Activated CD8-positive, alpha-beta T cell treated with anti-CD3 and anti-CD28 coated beads, Interleukin-2, amount 10 ng/mL, durations not matched to agents 7 days and 5 days (primary cell): ENCODE results near the gene EXOC3L1. TPM values are rescaled to one million over a fixed set of nuclear protein-coding genes. Genes with fewer than 3 reads are reported as not detected.
A peak's percentile ranks its signal among the peaks of the same experiment; 100 is the strongest.

ENCODE experiments used
- ATAC-seq: fragments of 150-1000 bp; cut with Tn5 transposase; one replicate; pipeline ENCODE4 v1.10.0; 2021; ENCODE audit warnings: moderate library complexity
- CTCF ChIA-PET: fragments of 350-600 bp; sonication (Branson Sonifier 250); formaldehyde crosslinking; loops from one replicate; lab custom pipeline; 2021; ENCODE audit warnings: antibody characterized with exemption; lab: Charles Lee
- POLR2A ChIA-PET: fragments of 350-600 bp; sonication (Branson Sonifier 250); formaldehyde crosslinking; loops from one replicate; lab custom pipeline; 2021; ENCODE audit warnings: antibody characterized with exemption; lab: Charles Lee
- DNase-seq: peaks from one replicate; pipeline ENCODE4 v3.0.0-alpha.2; 2020
- H3K27ac Mint-ChIP-seq: one replicate; pipeline ENCODE4 v1.8.0; 2021; ENCODE audit warnings: mild to moderate bottlenecking, mixed read lengths
- H3K27me3 Mint-ChIP-seq: one replicate; pipeline ENCODE4 v1.8.0; 2021; ENCODE audit warnings: low read depth, mixed read lengths
- H3K36me3 Mint-ChIP-seq: one replicate; pipeline ENCODE4 v1.8.0; 2021; ENCODE audit warnings: low read depth, mixed read lengths
- H3K4me1 Mint-ChIP-seq: one replicate; pipeline ENCODE4 v1.8.0; 2021; ENCODE audit warnings: low read depth, mixed read lengths
- H3K4me3 Mint-ChIP-seq: one replicate; pipeline ENCODE4 v1.8.0; 2021; ENCODE audit warnings: mild to moderate bottlenecking, mixed read lengths
- H3K9me3 Mint-ChIP-seq: one replicate; pipeline ENCODE4 v1.8.0; 2022; ENCODE audit warnings: mixed read lengths; ENCODE audit not compliant: insufficient read depth
- total RNA-seq, 2 experiments: library from RNA; stranded (reverse); gene quantifications; one replicate each; pipeline ENCODE4 v1.2.3, GENCODE V29; 2021

EXOC3L1 gene
- not detected for total RNA-seq

DNA sequence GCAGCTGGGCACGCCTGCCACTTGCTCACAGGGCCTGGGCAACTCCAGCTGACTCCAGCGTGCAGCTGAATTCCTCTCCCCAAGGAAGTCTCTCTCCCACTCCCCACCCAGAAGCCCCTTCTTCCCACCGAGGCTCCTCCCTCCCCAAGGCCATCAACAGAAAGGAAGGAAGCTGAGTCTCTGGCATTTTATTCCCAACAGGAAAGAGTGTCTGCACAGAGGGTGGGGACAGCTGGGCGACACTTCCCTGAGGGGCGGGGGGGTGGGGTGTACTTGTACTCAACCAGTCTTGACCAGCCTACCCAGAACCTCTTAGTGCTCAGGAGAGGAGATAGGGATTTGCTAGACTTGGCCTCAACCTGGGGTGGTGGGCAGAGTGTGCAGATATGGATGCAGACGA is at the start of gene EXOC3L1:
EXOC3L1 (minus strand) TSS at position 96 of the 400 bp plus-strand sequence. CDS start 460 bp downstream, outside the sequence.
- DNase-seq (no peak), ATAC-seq (no peak)
- Mint-ChIP-seq H3K27me3 (peaks cover 12% of the 10 kb centered on the region), H3K9me3 (no peaks in the 10 kb centered on the region), H3K27ac (no peak within 1 kb of the TSS), H3K4me1 (peaks cover 36% of the 10 kb centered on the region), H3K36me3 (peaks cover 26% of the 10 kb centered on the region), H3K4me3 (no peak within 1 kb of the TSS)
- ChIA-PET POLR2A (no interaction called here), CTCF (interaction anchor here (1.1 to 3.7 kb wide), 2 partner anchors 58 to 172 kb away, joined by 3 to 12 read pairs; partner anchors contain the start of gene FHOD1)

DNA sequence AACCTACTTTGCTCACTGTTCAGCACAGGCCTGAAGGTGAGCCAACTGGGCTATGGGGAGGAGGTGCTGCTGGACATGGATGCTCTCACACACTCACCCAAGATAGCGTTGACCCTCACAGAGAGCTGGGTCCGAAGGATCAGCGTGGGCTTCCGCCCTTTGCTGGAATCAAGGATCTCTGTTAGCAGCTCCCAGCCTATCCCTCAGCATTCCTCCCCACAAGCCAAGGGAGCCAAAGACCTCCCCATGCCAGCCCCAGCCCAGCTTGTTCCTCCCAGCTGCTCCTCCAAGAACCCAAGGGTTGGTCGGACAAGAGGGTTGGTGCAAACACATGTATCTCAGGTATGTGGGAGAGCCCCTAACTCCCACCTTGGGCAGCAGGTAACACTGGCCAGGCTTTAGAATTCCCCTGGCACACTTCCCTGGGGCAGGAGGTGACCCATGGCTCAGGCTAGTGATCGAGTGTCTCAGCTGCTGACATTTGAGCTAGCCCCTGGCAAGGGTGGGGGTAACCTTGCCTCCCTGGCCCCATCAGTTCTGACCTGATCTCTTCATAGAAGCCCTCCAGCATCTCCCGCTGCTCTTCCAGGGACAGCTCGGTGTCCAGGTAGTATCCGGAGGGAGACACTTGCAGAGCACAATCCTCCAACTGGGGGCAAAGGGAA is 49.0 kb upstream of the EXOC3L1 start:
- ATAC-seq = no peak

GRCh38 chr16:67238278-67238575 is 48.3 kb upstream of the EXOC3L1 start:
- ATAC-seq (no peak), DNase-seq (no peak)
- Mint-ChIP-seq H3K27ac (peak overlapping the region; percentile 62), H3K9me3 (no peaks in the 10 kb centered on the region), H3K4me1 (peaks cover 29% of the 10 kb centered on the region), H3K27me3 (no peaks in the 10 kb centered on the region), H3K36me3 (peaks cover 48% of the 10 kb centered on the region), H3K4me3 (no peak overlapping the region)
- CTCF ChIA-PET = no interaction called here
- POLR2A ChIA-PET = interaction anchor here (1.2 to 4.1 kb wide), 2 partner anchors 8 to 11 kb away, joined by 3 to 27 read pairs; partner anchors contain the start of gene TMEM208

More for the DNA sequence above, 49.0 kb upstream of the EXOC3L1 start:
- CTCF ChIA-PET = interaction anchor here (0.5 to 1.5 kb wide), 3 partner anchors 9 to 282 kb away, joined by 3 to 4 read pairs (median 4); partner anchors contain the start of gene FHOD1
- no peak for DNase-seq
- Mint-ChIP-seq H3K27ac (peak overlapping the region; percentile 62), H3K4me3 (no peak overlapping the region), H3K4me1 (peaks cover 36% of the 10 kb centered on the region), H3K36me3 (peaks cover 47% of the 10 kb centered on the region), H3K27me3 (no peaks in the 10 kb centered on the region), H3K9me3 (no peaks in the 10 kb centered on the region)
- POLR2A ChIA-PET = interaction anchor here (0.7 to 4.1 kb wide), 3 partner anchors 8 to 29 kb away, joined by 3 to 27 read pairs (median 5); partner anchors contain the start of gene TMEM208

DNA sequence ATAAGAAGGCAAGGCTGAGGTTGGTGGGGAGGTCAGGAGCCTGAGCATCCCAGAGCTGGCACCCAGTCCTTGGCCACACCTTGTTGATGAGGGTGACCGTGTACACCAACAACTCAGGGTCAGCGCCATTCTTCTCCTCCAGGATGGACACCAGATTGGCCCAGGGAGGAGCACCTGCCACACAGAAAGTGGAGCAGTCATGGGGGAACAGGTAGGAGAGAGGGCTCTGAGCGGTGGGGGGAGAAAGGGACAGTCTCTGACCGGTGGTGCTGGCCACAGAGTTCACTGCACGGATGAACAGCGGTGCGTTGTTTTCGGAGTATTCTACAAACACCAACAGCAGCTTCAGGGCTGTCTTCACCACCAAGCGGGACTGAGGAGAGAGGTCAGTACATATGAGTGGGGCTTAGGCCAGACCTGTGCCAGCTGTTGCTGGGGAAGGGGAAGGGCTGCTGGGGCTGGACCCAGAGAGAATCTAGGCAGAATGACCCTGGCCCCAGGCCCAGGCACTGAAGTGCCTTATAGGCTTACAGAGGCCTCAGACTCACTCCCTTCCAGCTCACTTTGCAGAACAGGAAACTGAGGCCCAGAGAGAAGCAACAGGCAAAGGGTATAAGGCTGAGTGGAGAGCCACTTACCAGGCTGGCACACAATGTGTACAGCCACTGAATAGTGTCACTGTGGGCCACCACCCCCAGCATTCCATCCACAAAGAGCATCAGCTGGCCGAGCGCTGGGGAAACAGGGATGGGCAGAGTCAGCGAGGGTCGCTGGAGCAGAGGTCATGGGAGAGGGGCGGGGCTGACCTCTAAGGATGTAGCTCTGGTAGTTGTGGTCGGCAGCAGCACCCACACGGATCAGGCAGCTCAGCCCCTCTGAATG is 47.7 kb upstream of the EXOC3L1 start:
- POLR2A ChIA-PET = interaction anchor here (1.2 to 4.1 kb wide), 2 partner anchors 9 to 10 kb away, joined by 3 to 27 read pairs; partner anchors contain the start of gene TMEM208
- CTCF ChIA-PET = interaction anchor here (2.5 kb wide), 1 partner anchor 11 kb away, joined by 6 read pairs; the partner anchor contains the start of gene TMEM208
- peaks cover 26% of the 10 kb centered on the region for H3K4me1 Mint-ChIP-seq
- no peak overlapping the region for H3K4me3 Mint-ChIP-seq
- DNase-seq = no peak
- no peaks in the 10 kb centered on the region for H3K9me3 Mint-ChIP-seq
- peak overlapping the region; percentile 3 for H3K27ac Mint-ChIP-seq
- ATAC-seq = no peak
- no peaks in the 10 kb centered on the region for H3K27me3 Mint-ChIP-seq
- H3K36me3 Mint-ChIP-seq = peaks cover 51% of the 10 kb centered on the region

DNA sequence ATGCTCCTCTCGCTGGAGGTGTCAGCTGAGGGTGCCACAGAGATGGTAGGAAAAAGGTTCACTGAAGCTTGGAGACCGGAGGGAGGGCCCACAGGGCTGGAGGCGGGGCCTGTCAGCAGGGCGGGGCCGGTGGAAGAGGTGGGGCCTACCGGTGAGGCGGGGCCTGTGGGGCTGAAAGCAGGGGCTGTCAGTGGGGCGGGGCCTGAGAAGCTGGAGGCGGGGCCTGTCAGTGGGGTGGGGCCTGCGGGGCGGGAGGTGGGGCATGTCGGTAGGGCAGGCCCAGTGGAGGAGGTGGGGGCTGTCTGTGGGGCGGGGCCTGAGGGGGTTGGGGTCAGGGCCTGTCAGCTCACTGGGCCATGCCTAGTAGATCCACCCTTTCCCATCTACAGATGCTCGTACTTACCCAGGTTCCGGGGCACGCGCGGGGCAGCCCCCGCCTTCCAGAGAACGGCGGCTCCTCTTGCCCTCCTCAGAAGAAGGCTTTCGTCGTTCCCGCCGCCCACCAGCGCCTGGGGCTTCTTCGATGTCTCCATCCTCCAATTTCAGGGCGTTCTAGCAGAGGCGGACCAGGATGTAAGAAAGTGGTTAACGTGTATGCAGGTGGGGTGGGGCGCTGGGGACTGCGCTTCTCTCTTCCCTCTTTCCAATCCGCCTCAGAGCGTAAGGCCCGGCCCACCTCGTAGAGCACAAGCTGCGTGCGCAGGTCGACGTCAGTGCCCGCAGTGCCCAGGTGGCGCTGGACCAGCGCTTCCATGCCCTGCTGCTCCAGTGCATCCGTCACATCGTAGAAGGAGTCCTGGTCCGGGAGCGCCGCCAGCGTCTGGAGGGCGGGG is 46.8 kb upstream of the EXOC3L1 start:
- H3K4me3 Mint-ChIP-seq = peak overlapping the region; percentile 2
- CTCF ChIA-PET = interaction anchor here (1.6 to 2.5 kb wide), 2 partner anchors 8 to 10 kb away, joined by 5 to 6 read pairs; partner anchors contain the start of gene TMEM208
- peak overlapping the region; percentile 79 for H3K27ac Mint-ChIP-seq
- no peaks in the 10 kb centered on the region for H3K9me3 Mint-ChIP-seq
- DNase-seq (peak; percentile 80), ATAC-seq (peak; percentile 85)
- peaks cover 19% of the 10 kb centered on the region for H3K4me1 Mint-ChIP-seq
- no peaks in the 10 kb centered on the region for H3K27me3 Mint-ChIP-seq
- peaks cover 54% of the 10 kb centered on the region for H3K36me3 Mint-ChIP-seq
- POLR2A ChIA-PET = interaction anchor here (0.7 to 4.1 kb wide), 3 partner anchors 9 to 28 kb away, joined by 3 to 27 read pairs (median 3); partner anchors contain the start of gene TMEM208

DNA sequence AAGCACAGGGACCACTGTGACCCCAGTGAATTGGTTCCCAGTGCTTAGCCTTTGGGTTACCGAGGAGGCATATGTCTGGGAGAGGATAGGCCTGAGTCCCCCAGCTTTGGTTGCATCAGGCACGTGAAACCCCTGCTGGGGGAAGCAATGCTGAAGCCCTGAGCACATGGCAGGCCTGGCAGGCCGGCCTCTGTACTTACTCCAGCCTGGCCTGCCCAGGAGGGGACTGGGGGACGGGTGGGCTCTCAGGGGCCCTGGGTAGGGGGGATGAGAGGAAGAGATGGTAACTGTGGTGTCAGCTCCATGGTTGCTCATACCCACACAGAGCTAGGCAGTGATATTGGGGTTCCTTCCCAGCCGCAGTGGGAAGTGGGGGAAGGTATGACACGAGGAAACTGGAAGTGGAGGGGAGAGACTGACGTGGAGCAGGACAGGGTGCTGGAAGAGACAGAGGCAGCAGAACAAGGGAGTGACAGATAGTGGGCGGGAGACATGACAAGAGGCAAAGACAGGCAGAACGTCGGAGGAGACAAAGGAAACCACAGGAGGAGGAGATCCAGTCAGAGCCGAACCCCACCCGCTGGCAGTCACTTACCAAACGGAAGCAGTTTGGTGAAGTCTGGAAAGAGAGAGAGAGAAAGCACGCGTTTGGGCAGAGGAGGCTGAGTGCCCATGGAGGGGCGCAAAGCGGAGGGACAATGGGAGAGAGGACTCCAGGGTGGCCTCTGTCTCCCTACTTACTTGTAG is 46.1 kb upstream of the EXOC3L1 start:
- DNase-seq = no peak
- H3K9me3 Mint-ChIP-seq = no peaks in the 10 kb centered on the region
- H3K27me3 Mint-ChIP-seq = no peaks in the 10 kb centered on the region
- POLR2A ChIA-PET = interaction anchor here (0.7 to 4.1 kb wide), 3 partner anchors 9 to 27 kb away, joined by 3 to 27 read pairs (median 5); partner anchors contain the start of gene TMEM208
- CTCF ChIA-PET = interaction anchor here (1.6 to 2.5 kb wide), 2 partner anchors 8 to 9 kb away, joined by 5 to 6 read pairs; partner anchors contain the start of gene TMEM208
- ATAC-seq = no peak
- peaks cover 13% of the 10 kb centered on the region for H3K4me1 Mint-ChIP-seq
- peak overlapping the region; percentile 2 for H3K4me3 Mint-ChIP-seq
- H3K27ac Mint-ChIP-seq = peak overlapping the region; percentile 79
- peaks cover 53% of the 10 kb centered on the region for H3K36me3 Mint-ChIP-seq

DNA sequence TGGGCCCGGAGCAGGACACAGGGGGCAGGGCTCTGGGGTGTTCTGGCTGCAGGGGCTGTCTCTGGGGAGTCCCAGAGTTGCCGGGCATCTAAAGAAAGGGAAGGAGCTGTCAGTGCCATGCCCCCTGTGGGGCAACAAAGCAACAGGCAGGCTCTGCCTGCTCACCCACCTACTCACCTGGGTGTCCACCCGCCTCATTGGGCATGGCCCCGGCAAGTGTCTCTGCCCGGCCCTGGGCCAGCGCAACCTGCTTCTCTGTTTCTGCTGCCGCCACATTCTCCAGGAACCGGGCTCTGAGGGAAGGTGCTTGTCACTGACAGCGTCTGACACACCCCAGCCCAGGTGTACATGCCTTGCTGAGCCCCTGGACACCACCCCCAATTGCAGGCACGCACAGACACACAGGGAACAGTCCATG is 44.3 kb upstream of the EXOC3L1 start:
- DNase-seq = no peak
- H3K27me3 Mint-ChIP-seq = no peaks in the 10 kb centered on the region
- CTCF ChIA-PET = no interaction called here
- no peak overlapping the region for H3K27ac Mint-ChIP-seq
- ATAC-seq = no peak
- POLR2A ChIA-PET = interaction anchor here (1.0 to 1.4 kb wide), 2 partner anchors 10 to 14 kb away, joined by 3 to 4 read pairs; no protein-coding TSS in a partner anchor
- peaks cover 13% of the 10 kb centered on the region for H3K4me1 Mint-ChIP-seq
- no peaks in the 10 kb centered on the region for H3K9me3 Mint-ChIP-seq
- H3K4me3 Mint-ChIP-seq = no peak overlapping the region
- peaks cover 69% of the 10 kb centered on the region for H3K36me3 Mint-ChIP-seq

- no peaks in the 10 kb centered on the region for H3K9me3 Mint-ChIP-seq
- CTCF ChIA-PET = interaction anchor here (0.9 kb wide), 1 partner anchor 14 kb away, joined by 3 read pairs; no protein-coding TSS in a partner anchor
- POLR2A ChIA-PET = interaction anchor here (1.0 to 1.5 kb wide), 3 partner anchors 10 to 14 kb away, joined by 3 to 5 read pairs (median 4); no protein-coding TSS in a partner anchor
- DNase-seq = no peak
- H3K36me3 Mint-ChIP-seq = peaks cover 70% of the 10 kb centered on the region
- no peak overlapping the region for H3K27ac Mint-ChIP-seq
- peaks cover 12% of the 10 kb centered on the region for H3K4me1 Mint-ChIP-seq
- no peak overlapping the region for H3K4me3 Mint-ChIP-seq
- no peaks in the 10 kb centered on the region for H3K27me3 Mint-ChIP-seq
- no peak for ATAC-seq
Observed at GRCh38 chr16:67233596-67233995, 43.7 kb upstream of the EXOC3L1 start.

DNA sequence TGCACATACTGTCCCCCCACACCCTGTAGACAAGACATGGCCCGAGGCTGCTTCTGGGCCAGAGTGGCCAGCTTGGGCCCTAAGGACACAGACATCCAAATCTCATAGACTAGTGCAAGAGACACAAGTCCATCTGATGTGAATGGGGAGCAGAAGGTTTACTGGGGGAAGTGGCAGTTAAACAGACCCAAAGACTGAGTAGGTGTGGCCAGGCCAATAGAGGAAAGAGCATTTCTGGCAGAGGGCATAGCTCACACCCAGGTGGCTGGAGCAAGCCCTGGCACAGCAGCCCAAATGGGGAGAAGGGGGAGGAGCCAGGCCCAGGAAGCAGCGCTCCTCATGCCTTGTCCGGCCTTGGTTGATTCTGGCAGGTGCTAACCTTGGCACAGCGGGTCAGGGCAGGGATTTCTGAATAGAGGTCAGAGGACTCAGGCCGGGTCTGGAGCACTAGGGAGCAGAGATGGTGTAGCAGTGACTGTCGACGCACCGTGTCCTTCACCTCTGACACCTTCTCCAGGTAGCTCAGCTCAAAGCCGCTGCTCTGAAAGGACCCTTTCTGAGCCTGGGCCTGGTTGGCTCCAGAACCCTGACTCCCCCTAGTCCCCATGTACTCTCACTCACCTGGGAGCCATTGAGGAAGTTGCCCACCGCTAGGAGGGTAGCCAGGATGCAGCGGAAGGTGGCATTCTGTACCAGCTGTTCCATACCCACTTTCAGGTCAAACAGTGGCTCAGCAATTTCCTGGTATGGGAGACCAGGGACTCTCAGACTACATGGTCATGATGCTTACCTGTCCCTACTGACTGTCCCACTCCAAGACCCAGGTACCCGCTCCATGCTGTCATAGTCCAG is 41.1 kb upstream of the EXOC3L1 start:
- Mint-ChIP-seq H3K9me3 (no peaks in the 10 kb centered on the region), H3K27ac (no peak overlapping the region), H3K4me3 (no peak overlapping the region), H3K27me3 (no peaks in the 10 kb centered on the region), H3K4me1 (peaks cover 21% of the 10 kb centered on the region), H3K36me3 (peaks cover 53% of the 10 kb centered on the region)
- ChIA-PET POLR2A (interaction anchor here (0.7 to 1.3 kb wide), 3 partner anchors 9 to 427 kb away, joined by 3 to 5 read pairs (median 3); no protein-coding TSS in a partner anchor), CTCF (no interaction called here)
- ATAC-seq (no peak), DNase-seq (no peak)
